Esophagus squamous epithelium (tissue), 4 donors: ENCODE results near the gene KIF5C.

Source experiments
- POLR2A ChIP-seq, 4 donors: fragments of 450-650 bp; IDR thresholded peaks; one replicate each; pipeline ENCODE4 v1.6.1; 2017; ENCODE audit warnings: antibody characterized with exemption in 4 of 4, mild to moderate bottlenecking in 4 of 4, moderate library complexity in 3 of 4
- TF ChIP-seq, protein P1 (sequence below), 6 experiments: fragments of 450-650 bp in 4 of 6; fragments of 200-600 bp in 2 of 6; sonication (generic) in 2 of 6; IDR thresholded peaks; one replicate each; pipeline ENCODE4 v1.5.1; 2016 to 2019; ENCODE audit warnings: antibody characterized with exemption in 6 of 6, mild to moderate bottlenecking in 4 of 6, moderate library complexity in 4 of 6

DNA sequence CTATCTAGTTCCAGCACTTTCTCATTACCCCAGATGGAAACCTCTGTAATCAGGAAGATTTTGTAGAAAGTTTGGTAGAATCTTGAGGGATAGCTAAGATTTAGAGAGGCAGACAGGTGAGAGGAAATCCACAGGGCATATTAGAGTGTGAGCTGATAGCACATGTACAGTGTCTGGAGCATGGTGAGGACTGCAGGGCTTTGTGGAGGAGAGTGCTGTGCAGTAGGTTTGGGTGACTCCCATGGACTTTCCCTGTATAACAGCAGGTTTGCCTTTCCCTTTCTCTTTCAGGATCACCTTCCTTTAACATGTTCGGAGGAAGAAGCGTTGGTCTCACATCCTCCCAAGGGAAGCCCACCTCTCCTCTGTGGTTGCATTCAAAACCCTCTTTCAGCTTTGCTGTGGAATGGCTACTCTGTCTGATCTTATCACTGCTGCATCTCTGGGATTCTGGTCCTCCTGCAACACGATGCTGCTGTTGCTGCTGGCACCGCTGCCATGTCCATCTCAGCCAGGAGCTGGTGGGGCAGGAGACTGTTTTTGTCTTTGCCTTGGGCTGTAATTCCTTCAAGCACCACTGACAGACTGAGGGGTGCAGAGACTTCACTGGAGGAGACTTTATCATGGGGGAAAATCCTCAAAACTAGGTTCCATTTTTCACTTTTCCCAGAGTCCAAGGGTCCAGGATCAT lies 7.8 kb upstream of the KIF5C start:
- TF ChIP-seq, protein P1, sequence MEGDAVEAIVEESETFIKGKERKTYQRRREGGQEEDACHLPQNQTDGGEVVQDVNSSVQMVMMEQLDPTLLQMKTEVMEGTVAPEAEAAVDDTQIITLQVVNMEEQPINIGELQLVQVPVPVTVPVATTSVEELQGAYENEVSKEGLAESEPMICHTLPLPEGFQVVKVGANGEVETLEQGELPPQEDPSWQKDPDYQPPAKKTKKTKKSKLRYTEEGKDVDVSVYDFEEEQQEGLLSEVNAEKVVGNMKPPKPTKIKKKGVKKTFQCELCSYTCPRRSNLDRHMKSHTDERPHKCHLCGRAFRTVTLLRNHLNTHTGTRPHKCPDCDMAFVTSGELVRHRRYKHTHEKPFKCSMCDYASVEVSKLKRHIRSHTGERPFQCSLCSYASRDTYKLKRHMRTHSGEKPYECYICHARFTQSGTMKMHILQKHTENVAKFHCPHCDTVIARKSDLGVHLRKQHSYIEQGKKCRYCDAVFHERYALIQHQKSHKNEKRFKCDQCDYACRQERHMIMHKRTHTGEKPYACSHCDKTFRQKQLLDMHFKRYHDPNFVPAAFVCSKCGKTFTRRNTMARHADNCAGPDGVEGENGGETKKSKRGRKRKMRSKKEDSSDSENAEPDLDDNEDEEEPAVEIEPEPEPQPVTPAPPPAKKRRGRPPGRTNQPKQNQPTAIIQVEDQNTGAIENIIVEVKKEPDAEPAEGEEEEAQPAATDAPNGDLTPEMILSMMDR (IDR thresholded peaks at IDR 0.05), result no peak
- no peak for TF ChIP-seq POLR2A (IDR thresholded peaks at IDR 0.05)
